Stimulated activated CD4-positive, alpha-beta T cell treated with anti-CD3 and anti-CD28 coated beads, Interleukin-12 subunit alpha, Interleukin-12 subunit beta, amount 100 ng/mL, for 24 hours (primary cell): Measurements from ENCODE around the gene U2SURP.
"Not testable (repeated sequence)": the region's sequence is repeated elsewhere in the genome, so short reads cannot be mapped to it uniquely, and the experiment has no call there.

Experiments used
- DNase-seq, 2 experiments: peaks; one replicate each; pipeline ENCODE4 v3.0.0-alpha.2; 2020; ENCODE audit warnings: low read depth in 2 of 2

Gene U2SURP

DNA sequence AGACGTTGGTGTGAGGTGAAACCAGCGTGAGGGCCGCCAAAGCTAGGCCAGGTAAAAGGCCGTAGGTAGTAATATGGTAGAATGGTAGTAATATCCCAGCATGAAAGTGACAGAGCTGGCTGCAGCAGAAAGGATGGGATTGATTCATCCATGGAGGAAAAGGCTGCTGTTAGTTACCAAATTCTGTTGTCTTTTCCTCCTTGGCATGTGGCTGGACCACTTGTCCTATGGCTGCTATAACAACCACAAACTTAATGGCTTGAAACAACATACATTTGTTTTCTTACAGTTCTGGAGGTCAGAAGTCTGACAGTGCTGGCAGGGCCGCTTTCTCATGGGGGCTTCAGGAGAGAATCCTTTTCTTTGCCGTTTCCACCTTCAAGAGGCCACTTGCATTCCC lies 70.4 kb downstream of the U2SURP start:
- DNase-seq: no peak

DNA sequence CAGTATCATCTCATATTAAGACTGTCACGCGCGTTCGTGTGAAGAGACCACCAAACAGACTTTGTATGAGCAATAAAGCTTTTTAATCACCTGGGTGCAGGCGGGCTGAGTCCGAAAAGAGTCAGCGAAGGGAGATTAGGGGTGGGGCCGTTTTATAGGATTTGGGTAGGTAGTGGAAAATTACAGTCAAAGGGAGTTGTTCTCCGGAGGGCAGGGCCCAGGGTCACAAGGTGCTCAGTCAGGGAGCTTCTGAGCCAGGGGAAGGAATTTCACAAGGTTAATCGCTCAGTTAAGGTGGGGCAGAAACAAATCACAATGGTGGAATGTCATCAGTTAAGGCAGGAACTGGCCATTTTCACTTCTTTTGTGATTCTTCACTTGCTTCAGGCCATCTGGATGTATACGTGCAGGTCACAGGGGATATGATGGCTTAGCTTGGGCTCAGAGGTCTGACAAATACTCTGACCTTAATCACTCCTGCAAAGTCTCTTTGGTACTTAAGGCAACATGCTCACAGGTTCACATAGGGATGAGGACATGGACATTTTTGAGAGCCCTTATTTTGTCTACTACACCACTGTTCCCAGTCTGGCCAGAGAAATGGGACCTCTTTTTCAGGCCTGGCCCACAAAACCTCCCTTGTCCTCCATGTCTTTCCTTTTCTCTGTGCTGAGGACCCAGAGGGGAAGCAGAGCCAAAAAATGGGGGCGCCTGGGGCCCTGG lies 71.1 kb downstream of the U2SURP start:
- DNase-seq: not testable (repeated sequence)

DNA sequence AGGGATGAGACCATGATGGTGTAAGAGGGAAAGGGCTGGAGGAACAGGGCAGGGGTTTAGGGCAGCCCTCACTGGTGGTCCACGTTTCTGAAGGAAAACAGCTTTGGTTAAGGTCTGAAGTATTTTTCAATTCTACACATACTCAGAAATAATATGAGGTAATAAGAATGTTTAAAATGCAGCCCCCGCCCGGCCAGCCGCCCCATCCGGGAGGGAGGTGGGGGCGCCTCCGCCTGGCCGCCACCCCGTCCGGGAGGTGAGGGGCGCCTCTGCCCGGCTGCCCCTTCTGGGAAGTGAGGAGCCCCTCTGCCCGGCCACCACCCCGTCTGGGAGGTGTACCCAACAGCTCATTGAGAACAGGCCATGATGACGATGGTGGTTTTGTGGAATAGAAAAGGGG lies 72.2 kb downstream of the U2SURP start:
- DNase-seq: not testable (repeated sequence)

DNA sequence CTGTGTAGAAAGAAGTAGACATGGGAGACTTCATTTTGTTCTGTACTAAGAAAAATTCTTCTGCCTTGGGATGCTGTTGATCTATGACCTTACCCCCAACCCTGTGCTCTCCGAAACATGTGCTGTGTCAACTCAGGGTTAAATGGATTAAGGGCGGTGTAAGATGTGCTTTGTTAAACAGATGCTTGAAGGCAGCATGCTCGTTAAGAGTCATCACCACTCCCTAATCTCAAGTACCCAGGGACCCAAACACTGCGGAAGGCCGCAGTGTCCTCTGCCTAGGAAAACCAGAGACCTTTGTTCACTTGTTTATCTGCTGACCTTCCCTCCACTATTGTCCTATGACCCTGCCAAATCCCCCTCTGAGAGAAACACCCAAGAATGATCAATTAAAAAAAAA lies 72.6 kb downstream of the U2SURP start:
- not testable (repeated sequence) for DNase-seq

DNA sequence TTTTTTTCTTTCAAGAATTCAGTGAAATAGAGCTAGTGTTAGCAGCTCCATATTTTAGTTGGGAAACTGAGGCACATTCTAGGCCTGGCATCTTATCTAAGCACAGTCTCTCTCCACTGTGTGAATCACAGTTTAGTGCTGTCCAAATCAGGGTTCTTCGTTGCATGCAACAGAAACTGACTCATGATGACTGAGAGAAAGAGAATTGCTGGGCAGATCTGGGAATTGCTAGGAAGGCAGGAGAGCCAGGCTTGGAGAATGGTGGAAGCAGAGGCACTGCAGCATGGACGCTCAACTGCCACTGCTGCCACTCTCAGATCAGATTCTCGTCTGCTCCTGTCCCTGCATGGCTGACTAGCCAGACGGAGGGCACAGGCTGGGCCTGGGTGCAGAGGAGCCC lies 77.5 kb downstream of the U2SURP start:
- no peak for DNase-seq

DNA sequence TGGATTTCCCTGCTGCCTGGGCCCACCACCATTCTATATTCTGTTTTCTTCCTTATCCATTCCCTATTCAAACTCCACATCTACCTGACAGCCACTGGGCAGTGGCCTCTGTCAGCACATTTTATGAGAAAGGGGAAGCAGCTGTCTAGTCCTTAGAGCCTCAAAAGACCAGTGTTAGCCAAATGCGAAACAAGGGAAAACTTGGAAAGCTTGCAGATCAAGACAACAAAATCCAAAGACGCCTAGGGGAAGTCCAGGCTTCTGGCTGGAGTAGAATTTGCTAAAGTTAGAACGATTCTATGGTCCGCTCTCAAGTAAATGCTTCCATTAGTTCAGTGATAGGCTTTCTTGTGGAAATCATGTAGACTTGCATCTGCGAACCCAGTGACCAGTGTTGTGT lies 78.8 kb downstream of the U2SURP start:
- no peak for DNase-seq

DNA sequence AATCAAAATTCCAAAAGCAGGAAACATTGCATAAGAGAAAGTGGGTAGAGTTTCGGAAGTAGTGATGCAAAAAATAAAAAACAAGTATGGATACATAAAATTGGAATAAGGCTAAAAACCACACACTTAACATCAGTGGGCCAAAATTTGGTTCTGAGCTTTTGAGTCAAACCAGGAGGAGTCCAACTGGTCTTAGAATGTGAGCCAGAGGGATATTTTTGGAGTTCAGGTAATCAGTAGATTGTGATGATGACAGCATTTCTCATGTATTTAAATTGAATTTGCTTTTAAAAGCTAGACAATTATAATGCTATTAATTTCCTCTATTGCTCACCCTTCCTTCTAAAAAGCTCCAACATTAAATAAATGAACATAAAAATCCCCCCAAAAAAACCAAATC lies 80.0 kb downstream of the U2SURP start:
- DNase-seq: no peak

DNA sequence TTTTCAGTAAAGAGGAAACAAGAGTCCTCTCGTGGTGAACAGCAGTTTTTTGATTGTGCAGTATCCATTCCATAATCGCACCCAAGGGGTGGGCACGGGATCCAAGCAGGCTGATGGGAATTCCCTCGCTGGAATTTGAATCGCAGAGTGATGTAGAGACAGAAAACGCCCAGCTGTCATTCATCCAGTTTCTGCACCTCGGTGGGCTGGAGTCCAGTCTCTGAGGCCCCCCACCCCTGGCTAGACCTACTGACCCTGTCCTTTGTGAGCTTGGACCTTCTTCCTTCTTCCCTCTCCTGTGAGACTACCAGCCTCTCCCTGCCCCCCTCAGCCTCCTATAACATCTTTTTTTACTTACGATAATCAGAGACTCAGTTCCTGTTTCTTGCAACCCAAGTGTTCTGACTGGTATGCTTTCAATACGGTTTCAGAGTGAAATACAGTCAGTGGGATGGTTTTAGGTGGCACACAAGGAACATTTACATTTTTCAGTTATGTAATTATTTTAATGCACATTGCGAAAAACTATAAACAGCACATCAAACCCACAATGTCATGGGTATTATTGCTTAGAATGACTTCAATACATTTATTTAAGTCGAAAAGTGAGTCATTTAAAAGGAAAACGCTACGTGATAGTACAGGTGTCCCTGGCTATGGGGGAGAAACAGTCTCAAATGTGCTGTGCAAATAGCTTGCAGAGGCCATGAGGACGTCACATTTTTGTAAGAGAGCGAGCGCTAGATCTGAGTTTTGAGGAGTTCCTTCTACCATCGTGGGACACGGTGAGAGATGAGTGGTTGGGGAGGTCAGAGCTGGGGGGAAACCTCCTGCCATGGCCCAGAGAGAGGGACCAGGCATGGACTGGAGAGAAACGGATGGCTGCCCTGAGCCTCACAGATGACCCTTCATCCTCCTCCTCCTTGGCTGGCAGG lies 80.7 kb downstream of the U2SURP start:
- no peak for DNase-seq

DNA sequence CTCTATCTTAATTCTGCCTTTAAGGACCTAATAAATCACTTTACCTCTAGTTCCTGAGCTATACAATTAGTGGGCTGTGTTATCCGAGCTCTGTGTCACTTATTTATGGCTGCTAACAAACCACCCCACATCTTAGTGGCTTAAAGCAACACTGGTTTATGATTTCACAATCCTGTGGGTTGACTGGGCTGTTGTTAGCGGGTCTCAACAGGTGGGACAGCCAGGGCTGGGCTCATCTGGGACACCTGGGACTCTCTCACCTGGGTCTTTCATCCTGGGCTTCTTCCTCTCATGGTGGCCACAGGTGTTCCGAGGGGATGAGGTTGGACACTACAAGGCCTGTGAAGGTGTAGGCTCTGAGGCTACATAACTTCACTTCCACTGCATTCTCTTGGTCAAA lies 82.4 kb downstream of the U2SURP start:
- DNase-seq: no peak

DNA sequence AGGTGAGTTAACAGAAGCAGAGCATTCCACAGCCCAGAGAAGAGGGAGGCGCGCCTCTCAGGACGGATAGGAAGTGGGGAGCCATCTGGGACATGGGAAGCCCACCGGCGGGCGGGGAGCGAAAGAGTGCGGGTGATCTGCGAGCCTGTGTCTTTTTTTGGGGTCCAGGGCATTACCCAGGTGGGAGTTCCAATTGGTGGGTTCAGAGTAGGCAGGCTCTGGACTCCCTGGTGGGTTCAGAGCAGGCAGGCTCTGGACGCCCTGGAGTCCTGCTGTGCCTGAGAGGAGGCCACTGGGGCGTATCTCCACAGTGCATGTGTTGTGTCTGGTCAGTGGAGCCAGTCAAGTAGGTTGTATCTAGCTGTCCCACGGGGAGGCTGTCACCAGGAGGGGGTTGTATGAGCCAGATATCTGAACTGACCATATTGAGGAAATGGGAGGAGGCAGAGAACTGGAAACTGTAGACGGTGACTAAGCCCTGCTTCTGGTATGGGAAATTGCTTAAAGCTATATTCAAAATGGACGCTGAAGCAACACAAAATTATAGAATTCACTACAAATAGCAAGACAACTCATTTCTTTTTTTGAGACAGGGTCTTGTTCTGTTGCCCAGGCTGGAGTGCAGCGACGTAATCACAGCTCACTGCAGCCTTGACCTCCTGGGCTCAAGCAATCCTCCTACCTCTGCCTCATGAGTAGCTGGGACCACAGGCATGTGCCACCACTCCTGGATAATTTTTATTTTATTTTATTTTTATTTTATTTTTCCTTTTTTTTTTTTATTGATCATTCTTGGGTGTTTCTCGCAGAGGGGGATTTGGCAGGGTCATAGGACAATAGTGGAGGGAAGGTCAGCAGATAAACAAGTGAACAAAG lies 83.7 kb downstream of the U2SURP start:
- no peak for DNase-seq

DNA sequence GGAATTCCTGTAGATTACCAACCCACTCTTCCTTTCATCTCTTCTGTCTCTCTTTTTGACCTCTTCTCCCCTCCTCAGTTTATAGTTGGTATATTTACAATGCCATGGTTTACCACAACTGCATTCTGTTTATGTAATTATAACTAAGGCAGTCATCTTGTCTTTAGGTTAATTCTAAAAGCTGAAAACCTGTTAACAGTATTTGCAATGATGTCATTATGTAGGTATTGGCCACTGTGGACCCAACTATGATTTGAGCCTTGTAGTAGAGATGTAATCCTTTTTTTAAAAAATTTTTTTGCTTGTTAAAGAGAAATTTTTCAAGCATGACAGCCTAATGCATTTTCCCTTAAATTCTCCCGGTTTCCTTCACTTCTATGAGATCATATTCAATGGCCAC lies 87.5 kb downstream of the U2SURP start:
- no peak for DNase-seq

DNA sequence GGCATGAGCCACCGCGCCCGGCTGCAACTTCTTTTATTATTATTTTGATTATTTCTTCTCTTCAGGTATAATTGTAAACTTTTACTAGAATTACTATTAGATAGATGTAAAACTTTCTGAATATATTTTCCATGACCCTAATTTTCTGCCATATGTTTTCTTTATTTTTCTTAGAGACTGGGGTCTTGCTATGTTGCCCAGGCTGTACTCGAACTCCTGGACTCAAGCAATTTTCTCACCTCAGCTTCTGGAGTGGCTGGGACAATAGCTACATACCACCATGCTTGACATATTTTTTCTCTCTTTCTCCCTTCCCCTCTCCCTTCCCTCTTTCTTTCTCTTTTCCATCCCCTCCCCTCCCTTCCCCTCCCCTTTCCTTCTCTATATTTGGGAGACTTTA lies 88.6 kb downstream of the U2SURP start:
- DNase-seq: no peak

DNA sequence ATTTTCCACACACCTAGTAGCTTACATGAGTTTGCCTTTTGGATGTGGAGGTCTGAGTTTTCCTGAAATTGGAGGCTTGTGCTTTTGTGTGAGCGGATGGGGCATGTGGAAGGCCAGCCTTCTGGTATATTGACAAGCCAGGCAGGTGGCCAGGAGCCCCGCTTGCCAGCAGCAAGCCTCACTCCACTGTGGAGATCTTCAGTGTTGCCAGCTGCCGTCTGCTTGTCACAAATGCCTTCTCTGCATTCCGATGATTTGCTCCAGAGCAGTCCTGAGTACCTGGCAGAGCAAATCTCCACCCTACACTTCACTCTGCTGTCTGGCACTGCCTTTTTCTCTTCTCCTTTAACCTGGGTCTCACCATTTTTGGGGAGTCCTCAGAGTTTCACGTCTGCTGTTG lies 89.1 kb downstream of the U2SURP start:
- DNase-seq: no peak

DNA sequence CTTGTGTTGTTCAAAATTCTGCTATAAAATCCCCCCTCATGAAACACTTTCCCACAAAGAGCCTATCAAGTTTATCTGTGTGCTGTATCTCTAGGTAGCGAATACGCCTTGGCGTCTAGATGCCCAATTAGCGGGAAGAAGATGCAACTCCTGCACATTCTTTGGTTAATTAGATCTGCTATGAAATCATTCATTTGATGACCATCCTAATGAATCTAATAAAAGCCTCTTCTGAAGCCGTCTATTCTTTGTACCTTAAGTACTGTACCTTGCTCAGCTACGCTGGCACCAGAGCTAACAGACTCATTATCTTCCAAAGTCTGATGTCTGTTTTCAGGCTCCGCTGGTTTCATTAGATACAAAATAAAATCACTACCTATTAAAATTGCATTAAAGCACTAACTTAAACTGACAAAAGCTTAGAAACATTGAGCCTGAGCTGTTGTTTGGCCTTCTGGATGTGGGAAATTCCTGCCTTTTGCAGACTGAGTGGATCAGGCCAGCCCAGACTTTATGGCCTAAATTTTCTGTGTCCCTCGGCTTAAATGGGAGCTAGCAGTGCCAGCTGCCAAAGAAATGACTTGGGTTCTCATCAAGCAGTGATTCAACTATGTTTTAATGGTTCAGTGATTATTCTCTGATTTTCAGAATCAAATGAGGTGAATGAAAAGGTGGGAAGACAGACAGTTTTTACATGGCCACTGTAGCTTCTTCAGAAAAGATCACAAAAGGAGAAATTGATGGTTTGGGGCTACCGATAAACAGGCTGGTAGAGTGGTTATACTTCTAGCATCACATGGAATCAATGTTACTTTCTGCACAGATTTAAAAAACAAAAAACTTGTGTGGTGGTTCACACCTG lies 89.8 kb downstream of the U2SURP start:
- no peak for DNase-seq

DNA sequence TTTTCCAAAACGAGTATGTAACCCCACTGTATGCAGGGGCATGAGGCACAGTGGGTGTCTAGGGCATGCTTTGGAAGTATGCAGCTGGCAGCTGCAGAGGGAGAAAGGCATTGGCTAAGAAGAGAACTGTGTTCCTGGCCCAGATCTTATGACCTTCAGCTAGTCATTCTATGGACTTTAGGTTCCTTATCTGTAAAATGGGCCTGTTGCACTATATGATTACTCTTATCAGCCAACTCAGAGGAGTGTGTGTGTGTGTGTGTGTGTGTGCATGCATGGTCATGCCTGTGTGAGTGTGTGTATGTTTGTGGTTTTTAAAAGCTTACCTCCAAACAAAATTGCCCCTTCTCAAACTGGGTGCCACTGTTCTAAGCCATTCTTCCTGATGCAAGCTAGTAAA lies 90.8 kb downstream of the U2SURP start:
- DNase-seq: no peak

DNA sequence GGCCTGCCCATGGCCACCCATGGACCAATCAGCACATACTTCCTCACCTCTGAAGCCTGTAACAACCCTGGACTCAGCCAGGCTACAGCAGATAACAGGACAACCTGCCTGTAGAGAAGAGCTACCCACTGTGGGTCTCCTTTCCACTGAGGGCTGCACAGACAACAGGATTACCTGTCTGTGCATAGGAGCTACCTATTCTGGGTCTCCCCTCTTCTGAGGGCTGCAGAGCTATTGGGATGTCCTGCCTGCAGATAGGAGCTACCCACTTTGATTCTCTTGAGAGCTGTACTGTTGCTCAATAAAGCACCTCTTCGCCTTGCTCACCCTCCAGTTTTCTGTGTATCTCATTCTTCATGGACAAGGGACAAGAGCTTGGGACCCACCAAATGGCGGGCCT lies 94.4 kb downstream of the U2SURP start:
- no peak for DNase-seq

DNA sequence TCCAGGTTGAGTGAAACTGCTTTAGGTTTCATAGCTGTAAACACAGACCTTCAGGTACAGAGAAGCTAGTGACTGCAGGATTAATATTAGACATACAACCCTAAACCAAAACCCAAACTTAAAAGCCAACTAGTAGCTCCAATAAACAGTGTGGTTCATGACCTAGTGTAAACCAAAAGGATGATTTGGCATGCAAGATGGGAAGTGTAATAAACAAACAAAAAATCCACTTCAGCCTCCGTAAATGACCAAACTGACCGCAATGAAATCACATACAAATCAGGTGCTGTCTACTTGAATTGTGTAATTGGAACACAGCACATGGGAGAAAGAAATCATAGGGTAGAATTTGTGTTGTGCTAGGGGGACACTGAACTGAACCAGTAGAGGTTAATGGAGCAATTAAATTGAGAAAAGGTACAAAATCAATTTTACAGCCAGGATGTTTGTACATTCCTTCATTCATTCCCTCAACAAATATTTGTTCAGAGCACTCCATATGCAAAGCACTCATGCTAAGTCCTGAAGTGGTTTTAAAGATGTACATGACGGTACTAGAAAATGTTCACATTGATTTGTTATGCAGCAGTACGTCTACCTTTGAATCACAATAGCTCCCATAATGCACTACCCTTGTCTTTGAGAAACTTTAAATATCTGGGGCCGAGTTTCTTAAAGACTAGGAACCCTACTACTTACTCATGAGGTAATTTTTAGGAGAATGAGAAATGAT lies 96.8 kb downstream of the U2SURP start:
- DNase-seq: no peak

DNA sequence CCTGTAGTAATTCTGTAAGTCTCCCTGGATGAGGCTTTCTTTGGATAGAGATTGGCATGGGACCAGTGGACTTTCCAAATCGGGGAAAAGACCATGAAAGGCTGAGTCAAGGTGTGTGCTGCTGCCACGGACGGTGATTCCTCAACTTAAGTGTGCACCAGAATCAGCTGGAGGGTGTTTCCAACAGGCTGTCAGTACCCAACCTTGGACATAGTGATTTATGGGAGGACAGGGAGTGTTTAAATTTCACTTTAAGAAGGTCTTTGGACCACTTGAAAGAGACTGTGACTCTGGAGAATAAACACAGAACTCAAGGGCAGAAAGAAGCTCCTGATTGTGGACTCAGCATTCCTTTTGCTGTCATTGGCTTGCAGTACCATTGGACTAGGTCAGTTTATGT lies 97.8 kb downstream of the U2SURP start:
- DNase-seq: no peak

DNA sequence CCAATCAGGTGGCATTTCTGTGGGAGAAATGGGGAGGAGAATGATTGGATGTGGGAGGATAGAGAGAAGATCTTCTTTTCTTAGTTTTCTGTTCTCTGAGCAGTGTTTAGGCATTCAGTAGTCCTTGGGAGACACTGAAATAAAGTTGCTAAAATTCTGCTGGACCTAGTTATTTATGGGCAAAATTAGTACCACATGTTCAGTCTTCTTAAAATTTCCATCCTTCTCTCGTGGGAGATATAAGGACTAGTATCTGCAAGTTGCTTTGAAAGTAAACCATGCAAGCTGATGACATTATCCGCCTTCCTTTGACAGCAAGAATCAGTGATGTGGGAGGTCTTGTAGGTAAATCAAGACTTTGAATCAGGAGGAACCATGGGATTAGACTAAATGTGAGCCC lies 98.3 kb downstream of the U2SURP start:
- no peak for DNase-seq

DNA sequence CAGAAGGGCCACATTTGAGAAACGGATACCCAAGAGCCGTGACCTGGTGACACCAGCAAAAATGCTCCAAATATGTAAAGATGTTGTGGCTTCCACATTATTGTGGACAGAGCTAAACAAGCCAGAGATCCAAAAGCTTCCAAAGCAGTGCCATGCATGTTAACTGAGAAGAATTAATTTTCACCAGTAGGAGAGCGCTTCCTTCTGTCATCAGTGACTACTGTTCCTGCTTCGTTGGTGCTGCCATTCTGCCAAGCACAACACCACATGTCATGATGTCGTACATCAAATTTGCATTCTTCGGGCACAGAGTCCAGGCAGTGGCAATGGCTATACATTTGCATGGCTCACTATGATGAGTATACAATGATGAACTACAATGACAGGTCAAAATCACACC lies 99.1 kb downstream of the U2SURP start:
- DNase-seq: no peak
